ENCODE measurements around the gene MRTFB.
"Not testable (repeated sequence)": the region's sequence is repeated elsewhere in the genome, so short reads cannot be mapped to it uniquely, and the experiment has no call there.

Gene MRTFB

DNA sequence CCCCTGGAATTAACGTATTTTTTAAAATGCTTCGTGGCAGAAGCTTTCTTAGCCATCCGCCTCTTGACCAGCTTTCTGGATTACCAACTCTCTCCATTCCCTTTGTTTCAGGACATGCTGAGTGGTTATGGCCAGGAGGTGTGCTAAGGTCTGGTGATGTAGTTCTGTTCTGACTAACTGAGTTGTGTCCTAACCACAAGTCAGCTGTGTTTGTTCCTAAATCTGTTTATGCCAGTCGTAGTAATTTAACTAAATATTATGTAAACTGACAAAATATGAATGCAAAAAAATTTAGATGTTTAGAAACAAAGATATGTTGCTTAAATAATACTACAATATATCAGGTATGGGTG, 61.6 kb downstream of the MRTFB start:
- no peak for DNase-seq (ENCODE audit: low read depth)

DNA sequence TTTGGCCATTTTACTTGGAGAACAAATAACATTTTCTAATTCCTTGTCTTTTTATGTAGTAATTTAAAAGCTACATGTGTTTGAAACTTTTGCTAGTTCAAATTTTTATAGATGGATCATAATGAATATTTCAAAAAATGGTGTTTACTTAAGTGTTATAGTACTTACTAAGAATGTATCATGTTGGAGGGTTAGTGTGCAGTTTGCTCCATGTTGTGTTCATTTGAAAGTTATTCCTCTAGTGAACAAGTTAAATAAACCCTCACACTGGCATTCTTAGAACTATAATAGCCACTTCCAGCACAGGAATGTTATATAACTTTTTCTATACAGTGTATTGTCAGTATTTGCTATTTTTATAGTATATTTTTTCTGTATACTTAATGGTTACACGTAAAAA, 62.8 kb downstream of the MRTFB start:
- DNase-seq (ENCODE audit: low read depth): no peak

DNA sequence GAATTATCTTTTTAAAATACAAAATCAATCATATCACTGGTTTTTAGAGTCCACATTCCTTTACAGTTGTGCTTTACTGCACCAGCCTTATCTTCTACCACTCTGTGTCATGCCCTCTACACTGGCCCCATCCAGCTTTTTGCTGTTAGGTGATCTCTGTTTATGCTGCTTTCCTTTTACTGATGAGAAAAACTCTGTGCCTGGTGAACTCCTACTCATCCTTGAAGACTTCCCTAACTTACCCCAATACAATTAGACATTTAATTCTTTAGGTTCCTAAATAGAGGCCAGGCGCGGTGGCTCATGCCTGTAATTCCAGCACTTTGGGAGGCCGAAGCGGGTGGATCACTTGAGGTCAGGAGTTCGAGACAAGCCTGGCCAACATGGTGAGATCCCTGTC, 64.6 kb downstream of the MRTFB start:
- no peak for DNase-seq (ENCODE audit: low read depth)

DNA sequence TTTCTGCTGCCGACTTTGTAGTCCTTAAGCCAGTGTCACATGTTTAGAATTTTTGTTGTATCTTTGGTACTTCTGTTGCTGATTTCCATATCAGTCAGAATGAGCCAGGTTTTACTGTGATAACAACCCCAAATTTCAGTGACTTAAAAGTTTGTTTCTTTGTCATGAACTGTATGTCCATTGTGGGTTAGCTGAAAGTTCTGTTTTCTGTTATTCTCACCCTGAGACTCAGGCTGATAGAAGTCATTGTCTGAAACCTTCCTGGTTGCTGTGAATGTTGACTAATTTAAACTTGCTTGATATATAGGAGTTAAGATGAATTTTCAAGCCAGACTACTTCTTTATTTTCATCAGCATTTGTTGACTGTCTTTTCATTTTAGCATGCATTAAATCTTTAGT, 68.8 kb downstream of the MRTFB start:
- DNase-seq (ENCODE audit: low read depth): no peak

DNA sequence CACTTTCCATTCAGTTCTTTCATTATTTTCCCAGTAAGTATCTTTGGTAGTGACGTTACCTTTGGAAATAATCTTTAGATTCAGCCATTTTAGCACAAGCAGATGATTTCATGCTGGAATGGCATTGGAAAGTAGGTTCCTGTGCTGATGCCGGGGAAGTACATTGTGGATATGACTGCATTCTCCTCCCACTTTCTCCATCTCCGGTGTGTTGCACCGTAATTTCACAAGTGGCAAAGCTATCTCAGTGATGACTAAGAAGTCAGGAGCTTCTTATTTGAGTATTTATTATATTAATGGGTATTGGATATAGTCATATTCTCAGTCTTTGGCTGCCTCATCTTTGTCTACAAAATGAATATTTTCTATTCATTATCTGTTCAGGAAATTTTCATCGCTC, 69.8 kb downstream of the MRTFB start:
- no peak for DNase-seq (ENCODE audit: low read depth)

DNA sequence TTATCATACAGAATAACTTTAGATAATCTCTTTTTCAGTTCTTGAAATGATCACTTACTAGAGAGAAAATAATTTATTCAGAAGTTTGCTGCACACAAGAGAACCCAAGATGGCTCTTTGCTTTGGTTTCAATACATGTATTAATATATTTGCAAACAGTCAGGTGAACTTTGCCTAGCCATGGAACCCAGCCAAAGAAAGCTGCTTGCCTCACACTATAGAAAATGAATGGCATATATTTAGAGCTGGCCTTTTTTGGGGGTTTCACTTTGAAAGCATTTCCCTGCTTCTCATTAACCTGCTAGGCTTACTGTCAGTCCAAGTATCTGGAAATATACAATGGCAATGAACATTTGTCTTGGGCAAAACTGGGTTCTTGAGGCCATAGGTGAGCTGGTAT, 75.3 kb downstream of the MRTFB start:
- no peak for DNase-seq (ENCODE audit: low read depth)

DNA sequence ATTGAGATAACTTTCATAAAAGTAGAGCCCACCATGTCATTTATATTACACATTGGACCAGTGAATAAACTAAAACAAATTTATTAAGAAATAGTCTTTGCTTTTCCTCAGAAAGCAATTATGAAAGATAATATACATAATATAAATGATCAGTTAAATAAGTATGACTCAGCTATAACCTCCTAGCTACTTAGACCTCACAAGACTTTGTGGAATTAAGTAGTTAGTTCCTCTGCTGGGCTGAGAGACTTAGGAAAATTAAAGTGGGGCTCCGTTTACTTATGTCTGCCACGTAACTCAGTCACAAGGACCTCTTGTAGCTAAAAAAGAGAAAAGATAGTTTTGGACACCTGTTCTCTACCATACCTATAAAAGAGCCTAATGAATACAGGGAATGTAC, 76.9 kb downstream of the MRTFB start:
- DNase-seq (ENCODE audit: low read depth): no peak

DNA sequence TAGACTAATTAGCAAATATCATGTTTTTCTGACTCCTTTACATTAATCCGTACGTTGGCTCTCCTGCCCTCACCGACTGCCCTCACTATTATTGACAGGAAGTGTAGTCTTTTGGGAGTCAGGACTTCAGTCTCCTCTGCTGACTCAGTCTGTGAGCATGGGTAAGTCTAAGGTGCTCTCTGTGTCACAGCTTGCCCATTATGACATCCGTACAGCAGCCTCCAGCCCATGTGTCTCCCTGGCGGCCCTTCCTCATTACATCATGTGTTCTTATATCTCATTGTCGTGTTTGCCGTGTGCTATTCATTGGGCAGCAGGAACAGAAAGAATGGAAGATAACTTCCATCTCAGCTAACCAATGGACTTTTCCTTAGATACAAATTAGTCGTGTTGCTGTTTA, 77.5 kb downstream of the MRTFB start:
- DNase-seq (ENCODE audit: low read depth): no peak

DNA sequence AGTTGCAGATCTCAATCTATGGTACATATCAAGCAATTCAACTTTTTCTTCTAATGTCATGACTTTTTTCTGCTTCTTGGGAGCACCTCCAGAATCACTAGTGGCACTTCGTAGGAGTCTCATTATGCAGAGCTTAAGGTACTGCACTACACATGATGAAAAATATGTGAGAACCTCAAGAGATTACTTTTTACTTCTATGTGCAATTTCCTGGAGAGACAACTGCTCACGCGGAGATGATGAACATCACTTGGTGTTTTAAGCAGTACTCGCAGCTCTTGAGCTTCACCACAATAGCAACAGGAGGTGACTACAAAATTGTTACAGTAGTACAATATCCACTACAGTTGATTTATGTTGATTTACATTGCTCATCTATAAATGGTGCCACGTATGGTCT, 79.7 kb downstream of the MRTFB start:
- no peak for DNase-seq (ENCODE audit: low read depth)

DNA sequence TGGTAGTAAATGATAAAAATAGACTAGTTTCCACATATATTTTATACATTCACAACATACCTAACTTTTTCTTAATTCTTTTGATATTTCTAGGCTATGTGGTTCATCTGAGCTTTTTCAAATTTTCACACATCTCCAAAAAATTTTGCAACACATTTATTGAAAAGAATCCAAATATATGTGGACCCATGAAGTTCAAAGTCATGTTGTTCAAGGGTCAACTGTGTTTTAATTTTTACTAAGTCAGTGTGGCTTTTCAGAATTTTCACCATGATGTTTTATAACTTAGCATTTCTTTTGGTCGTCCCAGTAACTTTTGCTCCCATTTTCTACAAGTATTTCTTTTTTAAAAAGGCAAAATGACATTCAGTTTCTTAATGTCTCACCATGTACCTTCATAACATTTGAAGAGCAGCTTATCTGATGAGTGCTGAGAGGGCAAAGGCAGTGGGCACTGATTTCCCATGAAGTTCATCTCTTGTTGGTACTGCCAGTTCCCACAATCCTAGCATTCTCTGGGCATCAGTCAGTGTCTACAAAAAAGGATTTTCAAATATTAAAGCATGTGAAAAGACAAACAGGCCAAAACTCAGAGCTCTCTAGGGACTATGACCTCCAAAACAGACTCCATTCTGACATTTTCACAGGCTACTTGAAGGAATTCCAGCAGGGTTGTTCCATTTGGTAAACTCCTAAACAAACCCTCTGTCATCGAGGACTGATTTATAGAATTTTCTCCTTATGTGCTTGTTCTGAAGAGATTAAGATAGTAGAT, 80.3 kb downstream of the MRTFB start:
- DNase-seq (ENCODE audit: low read depth): no peak

DNA sequence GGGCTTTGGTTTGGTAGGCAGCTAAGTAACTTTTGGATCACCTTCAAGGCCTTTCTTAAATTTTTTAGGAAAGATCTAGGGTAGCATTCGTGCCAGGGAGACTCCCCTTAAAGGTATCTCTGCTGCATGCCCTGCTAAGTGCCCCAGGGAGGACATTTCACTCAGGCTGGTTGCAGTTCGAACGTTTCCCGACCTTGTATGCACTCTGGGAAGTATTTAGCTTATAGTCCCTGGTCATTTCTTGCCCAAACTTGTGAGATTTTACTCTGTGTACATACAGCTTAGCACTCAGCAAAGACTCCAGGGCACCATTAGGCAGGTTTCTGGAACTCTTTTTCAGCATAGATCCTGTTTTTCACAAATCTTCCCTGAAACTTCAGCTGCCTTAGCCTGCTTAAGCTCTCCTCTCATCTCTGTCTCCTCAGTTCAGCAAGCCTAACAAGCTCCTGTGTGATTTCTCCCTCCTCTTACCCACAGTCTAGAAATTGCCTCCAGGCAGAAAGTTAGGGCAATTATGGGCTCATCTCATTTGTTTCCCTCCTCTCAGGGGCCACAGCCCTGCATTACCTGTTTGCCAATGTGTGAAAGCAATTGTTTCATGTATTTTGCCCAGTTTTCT, 84.6 kb downstream of the MRTFB start:
- no peak for DNase-seq (ENCODE audit: low read depth)

DNA sequence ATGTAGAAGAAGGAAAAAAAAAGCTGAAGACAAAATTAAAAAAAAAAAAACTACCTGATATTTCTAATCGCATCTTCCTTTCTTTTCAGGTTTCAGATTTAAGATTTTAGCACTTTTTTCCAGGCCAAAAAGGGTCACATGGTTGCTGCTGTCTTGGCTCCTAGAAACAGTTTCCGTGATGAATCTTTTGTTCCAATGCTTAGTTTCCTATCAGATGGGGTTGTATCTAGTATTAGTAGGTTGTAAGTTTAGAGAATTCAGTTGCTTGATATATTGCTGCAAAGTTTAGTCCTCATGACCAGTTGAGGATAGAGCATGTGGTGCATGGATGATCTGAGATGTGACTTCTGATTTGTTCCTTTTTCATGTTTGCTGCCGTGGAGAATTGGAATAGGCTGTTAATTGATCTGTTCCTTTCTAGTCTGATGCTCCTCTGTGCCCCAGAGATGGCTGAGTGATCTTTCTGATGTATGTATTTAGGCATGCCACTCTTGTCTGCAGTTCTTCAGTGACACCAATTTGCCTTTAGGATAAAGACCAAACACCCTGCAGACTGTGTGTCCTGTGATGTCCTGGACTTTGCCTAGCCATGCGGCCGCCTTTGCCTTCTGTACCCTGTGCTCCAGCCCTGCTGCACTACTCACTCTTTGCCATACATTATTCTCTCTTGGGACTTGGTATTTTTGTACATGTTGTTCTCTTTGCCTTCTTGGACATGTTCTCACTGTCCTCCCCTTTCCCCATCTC, 94.0 kb downstream of the MRTFB start:
- no peak for DNase-seq (ENCODE audit: low read depth)

DNA sequence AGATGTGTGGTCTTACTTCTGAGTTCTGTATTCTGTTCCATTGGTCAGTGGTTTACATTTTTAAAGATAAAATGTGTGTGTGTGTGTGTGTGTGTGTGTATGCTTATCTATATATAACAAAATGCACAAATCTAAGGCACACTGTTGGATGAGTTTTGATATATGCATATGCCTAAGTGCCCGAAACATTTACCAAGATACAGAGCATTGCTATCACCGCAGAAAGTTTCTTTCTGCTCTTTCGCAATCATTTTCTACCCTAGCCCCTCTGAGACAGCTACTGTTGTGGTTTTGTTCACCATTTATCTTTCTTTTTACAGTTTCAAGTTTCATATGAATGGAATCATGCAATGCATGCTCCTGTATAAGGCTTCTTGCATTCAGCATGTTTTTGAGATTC, 97.0 kb downstream of the MRTFB start:
- DNase-seq (ENCODE audit: low read depth): no peak

DNA sequence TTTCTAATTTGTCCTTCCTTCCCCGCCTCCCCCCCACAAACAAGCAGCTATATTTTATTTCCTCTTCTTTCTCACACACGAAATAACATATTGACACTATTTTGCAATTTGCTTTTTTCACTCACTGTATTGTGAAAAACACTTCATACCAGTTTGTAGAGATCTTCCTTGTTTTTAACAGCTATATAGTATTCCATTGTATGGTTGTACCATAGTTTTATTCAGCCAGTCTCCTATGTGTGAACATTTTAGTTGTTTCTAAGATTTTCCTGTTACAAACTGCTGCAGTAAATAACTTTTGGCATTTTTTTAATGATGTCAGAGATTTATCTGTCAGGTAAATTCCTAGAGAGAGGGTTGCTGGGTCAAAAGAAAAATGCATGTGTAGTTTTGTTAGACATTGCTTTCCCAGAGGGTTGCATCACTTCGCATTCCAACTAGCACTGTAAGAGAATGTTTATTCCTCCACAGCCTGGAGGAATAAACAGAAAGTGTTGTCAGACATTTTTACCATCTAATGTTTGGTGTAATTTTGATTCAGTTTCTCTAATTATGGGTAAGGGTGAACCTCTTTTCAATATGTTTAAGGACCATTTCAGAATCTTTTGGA, 101.2 kb downstream of the MRTFB start:
- no peak for DNase-seq (ENCODE audit: low read depth)

DNA sequence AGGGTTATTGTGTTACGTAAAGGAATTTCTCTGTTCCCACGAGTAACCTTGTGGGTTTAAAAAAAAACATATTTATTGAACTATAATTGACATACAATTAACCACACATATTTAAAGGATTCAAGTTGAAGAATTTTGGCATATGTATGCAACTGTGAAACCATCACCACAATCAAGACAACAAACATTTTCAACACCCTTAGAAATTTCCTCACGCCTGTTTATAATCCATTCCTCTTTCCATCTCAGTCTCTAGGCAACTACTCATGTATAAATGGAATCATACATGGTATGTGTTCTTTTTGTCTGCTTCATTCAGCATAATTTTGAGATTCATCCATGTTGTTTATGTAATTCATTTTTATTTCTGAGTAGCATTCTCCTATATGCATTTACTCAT, 104.0 kb downstream of the MRTFB start:
- DNase-seq (ENCODE audit: low read depth): no peak

DNA sequence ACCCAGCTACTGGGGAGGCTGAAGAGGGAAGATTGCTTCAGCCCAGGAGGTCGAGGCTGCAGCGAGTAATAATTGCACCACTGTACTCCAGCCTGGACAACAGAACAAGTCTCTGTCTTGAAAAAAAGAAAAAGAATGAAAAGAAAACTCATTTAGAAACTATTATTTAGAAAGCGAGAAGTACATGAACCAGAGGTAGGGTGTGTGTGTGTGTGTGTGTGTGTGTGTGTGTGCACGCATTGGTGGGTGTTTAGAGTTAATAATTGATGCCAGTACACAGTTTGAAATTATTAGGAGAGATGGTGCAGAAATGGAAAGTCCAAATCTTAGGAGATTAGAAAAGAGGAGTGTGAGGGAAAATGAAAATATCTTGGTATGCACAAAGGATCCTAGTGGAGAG, 106.6 kb downstream of the MRTFB start:
- DNase-seq (ENCODE audit: low read depth): no peak

DNA sequence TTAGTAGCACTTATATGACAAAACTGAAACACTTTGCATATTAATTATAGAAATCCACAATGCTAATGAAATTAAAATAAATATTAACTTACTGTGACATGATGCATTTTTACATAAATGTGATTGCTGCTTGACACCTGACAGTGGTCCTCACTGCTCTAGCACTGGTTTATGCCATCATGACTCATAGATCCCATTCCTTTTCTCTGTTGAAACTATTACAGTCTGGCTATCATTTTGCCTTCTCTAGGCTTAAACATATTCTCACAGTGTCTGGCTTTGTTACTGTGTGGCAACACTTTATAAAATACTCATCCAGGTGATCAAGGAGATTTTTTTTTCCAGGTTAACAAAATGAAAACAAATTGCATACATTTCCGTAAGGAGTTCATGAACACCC, 108.0 kb downstream of the MRTFB start:
- no peak for DNase-seq (ENCODE audit: low read depth)

DNA sequence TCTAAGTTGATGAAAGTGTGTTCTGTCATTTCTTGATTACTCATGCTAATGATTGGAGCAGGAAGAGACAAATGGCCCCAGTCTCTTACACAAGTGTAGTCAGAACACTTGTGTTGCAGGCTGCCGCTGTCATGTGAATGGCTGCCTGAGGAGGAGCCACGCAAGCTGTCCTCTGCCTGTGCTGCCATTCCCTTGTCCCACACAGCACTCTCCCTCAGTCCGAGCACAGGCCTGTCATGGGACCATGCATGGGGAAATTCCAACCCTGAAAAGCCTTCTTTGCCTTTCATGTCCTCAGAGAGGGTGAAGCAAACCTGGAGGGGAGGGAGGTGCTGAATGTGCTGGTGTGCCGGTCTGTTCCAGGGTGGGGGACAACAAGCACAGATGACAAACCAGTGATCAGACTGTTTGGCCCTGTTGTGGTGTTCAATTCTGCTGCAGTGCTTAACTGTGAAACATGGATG, 109.4 kb downstream of the MRTFB start:
- no peak for DNase-seq (ENCODE audit: low read depth)

DNA sequence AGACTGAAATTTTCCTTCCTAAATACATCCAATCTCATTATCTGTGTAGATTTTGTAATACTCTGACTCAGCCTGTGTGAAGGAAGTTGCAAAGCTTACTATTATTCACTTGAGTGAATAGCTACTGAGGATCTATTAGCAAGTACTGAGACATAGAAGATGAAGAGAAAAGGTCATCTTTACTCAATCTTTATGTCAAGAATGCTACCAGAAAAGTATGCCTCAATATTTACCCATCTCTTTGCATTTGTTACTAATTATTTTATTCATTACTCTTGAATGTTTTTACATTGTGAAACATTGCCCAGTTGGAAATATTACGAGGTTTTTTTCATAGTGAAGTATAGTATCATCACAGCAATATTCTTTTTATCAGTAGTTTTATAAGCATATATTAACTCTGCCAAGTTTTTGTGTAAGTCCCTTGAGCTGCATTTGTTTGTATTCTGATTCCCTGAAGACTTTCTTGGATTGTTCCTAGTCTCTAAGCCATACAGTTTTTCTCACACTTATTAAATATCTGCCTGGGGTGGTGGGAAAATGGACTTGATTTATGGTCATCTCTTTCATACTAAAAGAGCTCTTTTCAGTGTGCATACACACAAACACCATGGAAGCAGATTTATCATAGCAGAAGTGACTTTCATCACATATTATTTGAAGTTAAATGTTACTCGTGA, 110.4 kb downstream of the MRTFB start:
- no peak for DNase-seq (ENCODE audit: low read depth)

DNA sequence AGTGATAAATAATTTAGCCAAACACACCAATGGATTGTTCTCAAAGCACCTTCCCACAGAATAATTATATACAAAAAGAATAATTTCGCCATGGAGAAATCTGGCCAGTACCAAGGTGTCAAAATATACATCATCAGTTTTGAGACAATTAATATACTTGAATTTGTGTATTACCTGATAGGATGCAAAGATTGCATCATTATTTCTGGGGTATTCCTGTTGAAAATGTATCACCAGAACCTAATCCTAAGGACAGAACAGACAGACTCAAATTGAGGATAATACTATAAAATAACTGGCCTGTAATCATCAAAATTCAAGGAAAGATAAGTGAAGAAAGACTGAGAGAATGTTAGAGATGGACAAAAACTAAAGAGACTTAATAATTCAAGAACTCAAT, 111.9 kb downstream of the MRTFB start:
- DNase-seq (ENCODE audit: low read depth): no peak

DNA sequence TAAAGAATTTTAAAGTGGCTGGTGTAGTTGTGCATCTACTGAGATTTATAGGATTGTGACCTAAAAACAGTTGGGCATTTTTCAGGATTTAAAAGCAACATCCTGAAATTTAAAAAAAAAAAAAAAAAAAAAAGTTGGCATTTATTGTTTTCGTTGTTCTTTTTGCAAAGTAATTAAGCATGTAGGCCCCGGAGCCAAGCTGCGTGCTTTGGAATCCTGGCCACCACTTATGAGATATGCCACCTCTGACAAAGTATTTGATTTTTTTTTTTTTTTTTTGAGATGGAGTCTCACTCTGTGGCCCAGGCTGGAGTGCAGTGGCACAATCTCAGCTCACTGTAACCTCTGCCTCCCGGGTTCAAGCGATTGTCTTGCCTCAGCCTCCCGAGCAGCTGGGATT, 112.8 kb downstream of the MRTFB start:
- not testable (repeated sequence) for DNase-seq (ENCODE audit: low read depth)
